HG03439 (cell line): ENCODE measurements around the gene SPRR2D.
"Not testable (repeated sequence)": the region's sequence is repeated elsewhere in the genome, so short reads cannot be mapped to it uniquely, and the experiment has no call there.

Experiments used
- ATAC-seq: cut with Tn5 transposase; IDR thresholded peaks from one replicate; pipeline ENCODE4 v1.9.1; 2021; ENCODE audit warnings: mild to moderate bottlenecking, moderate library complexity; ENCODE audit not compliant: unreplicated experiment

Gene SPRR2D

GRCh38 chr1:153040950-153041631 is at the start of gene SPRR2D:
Gene SPRR2D, minus strand, starts transcription at chr1:153041120. Its CDS starts 774 bp downstream, at chr1:153040346.
- no peak for ATAC-seq

GRCh38 chr1:153087652-153088051 is 46.7 kb upstream of the SPRR2D start:
- no peak for ATAC-seq

GRCh38 chr1:153081736-153082135 is 40.8 kb upstream of the SPRR2D start:
- ATAC-seq = no peak

GRCh38 chr1:153072806-153073726 is 32.1 kb upstream of the SPRR2D start:
- no peak for ATAC-seq

GRCh38 chr1:153071511-153071910 is 30.6 kb upstream of the SPRR2D start, which contains the start of gene SPRR2B:
Gene SPRR2B, minus strand, starts transcription at chr1:153071611. Its CDS starts 772 bp downstream, at chr1:153070839.
- no peak for ATAC-seq

- no peak for ATAC-seq
Measured at GRCh38 chr1:153070243-153070642, 29.3 kb upstream of the SPRR2D start.

GRCh38 chr1:153058826-153059784 is 18.2 kb upstream of the SPRR2D start:
- ATAC-seq = no peak

GRCh38 chr1:153058154-153058553 is 17.2 kb upstream of the SPRR2D start:
- no peak for ATAC-seq

GRCh38 chr1:153057375-153057774 is 16.5 kb upstream of the SPRR2D start, which contains the start of gene SPRR2A:
Gene SPRR2A, minus strand, starts transcription at chr1:153057512. Its CDS starts 777 bp downstream, at chr1:153056735.
- no peak for ATAC-seq

- ATAC-seq = not testable (repeated sequence)
Measured at GRCh38 chr1:153056111-153056510, 15.2 kb upstream of the SPRR2D start.

GRCh38 chr1:153049211-153049610 is 8.3 kb upstream of the SPRR2D start:
- ATAC-seq = no peak

GRCh38 chr1:153035211-153035610 is 5.7 kb downstream of the SPRR2D start:
- no peak for ATAC-seq

GRCh38 chr1:153032677-153033308 is 8.1 kb downstream of the SPRR2D start:
- no peak for ATAC-seq

GRCh38 chr1:153032073-153032472 is 8.8 kb downstream of the SPRR2D start:
- ATAC-seq = no peak

- ATAC-seq = no peak
Measured at GRCh38 chr1:153030895-153031294, 10.0 kb downstream of the SPRR2D start, which contains the start of gene SPRR1B. Gene SPRR1B, plus strand, starts transcription at chr1:153031203. Its CDS starts 1,143 bp downstream, at chr1:153032346.

- ATAC-seq = no peak
Measured at GRCh38 chr1:153028766-153029165, 12.2 kb downstream of the SPRR2D start.

GRCh38 chr1:153025797-153026196 is 15.1 kb downstream of the SPRR2D start:
- ATAC-seq = no peak

GRCh38 chr1:153024413-153024812 is 16.5 kb downstream of the SPRR2D start:
- no peak for ATAC-seq

- no peak for ATAC-seq
Measured at GRCh38 chr1:153023109-153023508, 17.8 kb downstream of the SPRR2D start.

- not testable (repeated sequence) for ATAC-seq
Measured at GRCh38 chr1:153022340-153022739, 18.6 kb downstream of the SPRR2D start.
